OCI-LY1 (cell line): ENCODE data around the gene SLC9A1.

Experiments used
- H2AFZ ChIP-seq: fragments of 200-600 bp; sonication (generic), shearing (Covaris generic); 2 replicates; pipeline ENCODE4 v1.6.0; 2014; ENCODE audit warnings: antibody characterized with exemption, mild to moderate bottlenecking, low read length
- H3F3A ChIP-seq: fragments of 200-600 bp; sonication (generic), shearing (Covaris generic); 2 replicates; pipeline ENCODE4 v1.6.0; 2014; ENCODE audit warnings: mild to moderate bottlenecking, antibody characterized with exemption, low read length, moderate library complexity; ENCODE audit not compliant: insufficient read depth
- H3K27ac ChIP-seq: fragments of 200-600 bp; sonication (generic); 2 replicates; pipeline ENCODE4 v1.5.1; 2014; ENCODE audit warnings: low read length, mixed run types, mild to moderate bottlenecking, low read depth; ENCODE audit not compliant: poor library complexity, severe bottlenecking
- H3K27me3 ChIP-seq: fragments of 200-600 bp; sonication (generic); 2 replicates; pipeline ENCODE4 v1.6.0; 2014; ENCODE audit warnings: antibody characterized with exemption, mild to moderate bottlenecking, low read length, moderate library complexity; ENCODE audit not compliant: insufficient read depth
- H3K36me3 ChIP-seq: fragments of 200-600 bp; sonication (generic); 2 replicates; pipeline ENCODE4 v1.6.1; 2014; ENCODE audit warnings: mild to moderate bottlenecking, antibody characterized with exemption, low read length, moderate library complexity, mixed read lengths; ENCODE audit not compliant: insufficient read depth
- H3K4me1 ChIP-seq: fragments of 200-600 bp; sonication (generic); 2 replicates; pipeline ENCODE4 v1.5.1; 2014; ENCODE audit warnings: mild to moderate bottlenecking, low read length, moderate library complexity; ENCODE audit not compliant: insufficient read depth, severe bottlenecking
- H3K4me2 ChIP-seq: fragments of 200-600 bp; sonication (generic), shearing (Covaris generic); 2 replicates; pipeline ENCODE4 v1.6.1; 2014; ENCODE audit warnings: low read length
- H3K4me3 ChIP-seq: fragments of 200-600 bp; sonication (generic); 2 replicates; pipeline ENCODE4 v1.5.1; 2014; ENCODE audit warnings: low read length, low read depth, mild to moderate bottlenecking, mixed read lengths; ENCODE audit not compliant: poor library complexity, severe bottlenecking
- H3K79me2 ChIP-seq: fragments of 200-600 bp; shearing (Covaris generic); 2 replicates; pipeline ENCODE4 v1.6.1; 2016; ENCODE audit warnings: mixed run types, low read length, mixed read lengths; ENCODE audit not compliant: insufficient read depth
- H3K9ac ChIP-seq: fragments of 200-600 bp; sonication (generic), shearing (Covaris generic); 2 replicates; pipeline ENCODE4 v1.6.1; 2014; ENCODE audit warnings: mild to moderate bottlenecking, low read length, mixed read lengths
- H3K9me2 ChIP-seq: fragments of 200-600 bp; sonication (generic), shearing (Covaris generic); 2 replicates; pipeline ENCODE4 v1.6.1; 2014; ENCODE audit warnings: low read depth, mild to moderate bottlenecking, low read length, mixed read lengths
- H3K9me3 ChIP-seq: fragments of 200-600 bp; shearing (Covaris generic); 2 replicates; pipeline ENCODE4 v1.6.1; 2014; ENCODE audit warnings: low read length, mixed read lengths
- H4K20me1 ChIP-seq: fragments of 200-600 bp; sonication (generic), shearing (Covaris generic); 2 replicates; pipeline ENCODE4 v1.6.0; 2016; ENCODE audit warnings: mild to moderate bottlenecking, low read length; ENCODE audit not compliant: insufficient read depth
- CTCF ChIP-seq: fragments of 200-600 bp; sonication (generic), shearing (Covaris generic); IDR thresholded peaks from 2 replicates; pipeline ENCODE4 v1.5.1; 2017; ENCODE audit warnings: mild to moderate bottlenecking, antibody characterized with exemption, low read length, moderate library complexity, mixed read lengths
- EZH2 ChIP-seq: fragments of 200-600 bp; sonication (generic), shearing (Covaris generic); IDR thresholded peaks from 2 replicates; pipeline ENCODE4 v1.8.0; 2017; ENCODE audit warnings: borderline replicate concordance, mixed run types, mild to moderate bottlenecking, antibody characterized with exemption, low read length, moderate library complexity, mixed read lengths

SLC9A1 gene

GRCh38 chr1:27161594-27161993, 6.7 kb upstream of the SLC9A1 start:
- TF ChIP-seq EZH2 (no peak), CTCF (no peak)
- H3K9ac ChIP-seq, result peak overlapping the region; percentile 12; the same call in 1 of the 2 replicates
- no peaks in the 10 kb centered on the region for H3K79me2 ChIP-seq
- H3K9me3 ChIP-seq, result no peaks in the 10 kb centered on the region
- H2AFZ ChIP-seq, result peak overlapping the region; percentile 35; the same call in 1 of the 2 replicates
- no peaks in the 10 kb centered on the region for H3K36me3 ChIP-seq
- H3K27ac ChIP-seq, result peak overlapping the region; percentile 58
- no peaks in the 10 kb centered on the region for H3K27me3 ChIP-seq
- no peaks in the 10 kb centered on the region for H3F3A ChIP-seq
- H4K20me1 ChIP-seq, result no peaks in the 10 kb centered on the region
- no peaks in the 10 kb centered on the region for H3K9me2 ChIP-seq
- peaks cover 13% of the 10 kb centered on the region for H3K4me1 ChIP-seq
- H3K4me2 ChIP-seq, result peak overlapping the region; percentile 26; the same call in 1 of the 2 replicates
- H3K4me3 ChIP-seq, result no peak overlapping the region

- Histone ChIP-seq H3K9me2 (no peaks in the 10 kb centered on the region), H3K4me1 (peaks cover 41% of the 10 kb centered on the region), H3K4me2 (no peak overlapping the region), H3K79me2 (peaks cover 19% of the 10 kb centered on the region), H3F3A (no peaks in the 10 kb centered on the region), H2AFZ (no peak overlapping the region), H4K20me1 (no peaks in the 10 kb centered on the region), H3K4me3 (no peak overlapping the region), H3K27me3 (no peaks in the 10 kb centered on the region), H3K9me3 (no peaks in the 10 kb centered on the region), H3K9ac (no peak overlapping the region), H3K27ac (no peak overlapping the region), H3K36me3 (no peaks in the 10 kb centered on the region)
- no peak for TF ChIP-seq CTCF
Observed at GRCh38 chr1:27157194-27157593, 2.3 kb upstream of the SLC9A1 start.

GRCh38 chr1:27154469-27154990, 395 bp downstream of the SLC9A1 start:
- Histone ChIP-seq H3F3A (no peaks in the 10 kb centered on the region), H4K20me1 (no peaks in the 10 kb centered on the region), H3K4me2 (peak overlapping the region; percentile 88), H3K27me3 (no peaks in the 10 kb centered on the region), H3K36me3 (no peaks in the 10 kb centered on the region), H2AFZ (no peak overlapping the region), H3K9ac (peak overlapping the region; percentile 92), H3K9me2 (no peaks in the 10 kb centered on the region), H3K79me2 (peaks cover 21% of the 10 kb centered on the region), H3K4me3 (peak overlapping the region; percentile 82), H3K4me1 (peaks cover 57% of the 10 kb centered on the region), H3K27ac (peak overlapping the region; percentile 66), H3K9me3 (no peaks in the 10 kb centered on the region)
- TF ChIP-seq CTCF, result no peak
- TF ChIP-seq EZH2, result no peak
